DMS79 treated with DMSO at 0.1 percent for 48 hours (cell line): ENCODE data around the gene RPGRIP1.
"Not testable (repeated sequence)": the region's sequence is repeated elsewhere in the genome, so short reads cannot be mapped to it uniquely, and the experiment has no call there.

ENCODE experiments used
- DNase-seq: peaks from one replicate; lab custom pipeline; 2025; lab: John Stamatoyannopoulos, UW

The RPGRIP1 gene

DNA sequence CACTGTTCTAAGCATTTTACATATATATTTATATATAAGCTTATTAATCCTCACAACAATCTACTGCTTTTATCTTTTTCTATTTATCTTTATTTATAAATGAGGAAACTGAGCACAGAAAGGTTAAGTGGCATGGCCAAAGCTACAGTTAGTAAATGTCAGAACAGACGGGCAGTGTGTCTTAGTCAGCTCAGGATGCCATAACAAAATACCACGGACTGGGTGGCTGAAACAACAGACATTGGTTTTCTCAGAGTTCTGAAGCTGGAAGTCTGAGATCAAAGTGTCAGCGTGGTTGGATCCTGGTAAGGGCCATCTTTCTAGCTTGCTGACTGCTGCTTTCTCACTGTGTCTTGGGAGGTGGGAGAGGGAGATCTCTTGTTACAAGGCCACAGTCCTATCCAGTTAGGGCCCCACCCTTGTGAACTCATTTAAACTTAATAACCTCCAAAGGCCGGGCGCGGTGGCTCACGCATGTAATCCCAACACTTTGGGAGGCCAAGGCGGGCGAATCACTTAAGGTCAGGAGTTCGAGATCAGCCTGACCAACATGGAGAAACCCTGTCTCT lies 19.8 kb downstream of the RPGRIP1 start:
- DNase-seq, result no peak

DNA sequence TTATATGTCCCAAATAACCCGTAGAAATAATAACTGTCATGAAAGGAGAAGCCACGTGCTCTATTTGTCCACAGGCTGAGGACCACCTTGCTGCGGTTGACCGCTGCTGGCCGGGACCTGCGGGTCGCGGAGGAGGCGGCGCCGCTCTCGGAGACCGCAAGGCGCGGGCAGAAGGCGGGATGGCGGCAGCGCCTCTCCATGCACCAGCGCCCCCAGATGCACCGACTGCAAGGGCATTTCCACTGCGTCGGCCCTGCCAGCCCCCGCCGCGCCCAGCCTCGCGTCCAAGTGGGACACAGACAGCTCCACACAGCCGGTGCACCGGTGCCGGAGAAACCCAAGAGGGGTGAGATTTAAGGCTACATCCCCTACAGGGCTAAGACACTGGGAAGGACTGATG lies 21.0 kb downstream of the RPGRIP1 start:
- DNase-seq, result peak; percentile 29

DNA sequence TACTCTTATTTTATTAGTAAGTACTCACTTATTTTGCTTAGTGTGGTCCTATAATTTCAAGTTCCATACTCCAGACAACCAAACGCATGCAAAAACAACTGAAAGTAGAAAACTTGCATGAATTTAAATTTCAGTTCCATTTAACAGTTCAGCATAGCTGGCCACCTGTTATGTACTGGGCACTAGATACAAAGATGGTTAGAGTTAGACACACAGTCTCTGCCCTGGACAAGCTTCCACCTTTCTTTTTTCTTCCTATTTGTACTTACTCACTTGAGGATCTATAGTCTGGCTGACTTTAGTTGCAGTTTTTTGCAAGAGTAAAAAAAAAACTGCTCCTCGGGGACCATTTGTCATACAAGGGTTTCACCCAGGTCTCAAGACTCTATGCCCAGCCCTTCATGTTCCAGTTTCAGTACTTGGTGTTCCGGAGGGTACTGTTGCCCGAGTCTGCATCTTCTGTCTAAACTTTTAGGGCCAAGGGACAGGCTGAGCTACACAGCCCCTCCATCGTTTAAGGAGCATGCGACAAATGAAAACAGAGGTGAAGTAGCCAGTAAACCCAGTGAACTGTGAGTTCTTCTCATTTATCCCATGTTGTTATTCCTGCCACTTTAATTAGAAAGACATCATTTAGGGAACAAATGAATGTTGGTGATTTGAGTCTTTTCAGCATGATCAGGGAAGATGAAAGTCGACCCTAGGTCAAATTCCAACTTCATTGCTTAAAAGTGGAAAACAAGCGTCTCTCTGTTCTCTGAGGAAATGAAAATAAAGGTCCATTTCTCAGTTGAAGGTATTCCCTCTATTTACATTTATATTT lies 22.3 kb downstream of the RPGRIP1 start:
- DNase-seq, result no peak

DNA sequence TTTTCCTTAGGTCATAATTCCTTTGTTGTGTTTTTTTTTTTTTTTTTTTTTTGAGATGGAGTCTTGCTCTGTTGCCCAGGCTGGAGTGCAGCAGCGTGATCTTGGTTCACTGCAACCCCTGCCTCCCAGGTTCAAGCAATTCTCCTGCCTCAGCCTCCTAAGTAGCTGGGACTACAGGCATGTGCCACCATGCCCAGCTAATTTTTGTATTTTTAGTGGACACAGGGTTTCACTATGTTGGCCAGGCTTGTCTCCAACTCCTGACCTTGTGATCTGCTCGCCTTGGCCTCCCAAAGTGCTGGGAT lies 22.9 kb downstream of the RPGRIP1 start:
- not testable (repeated sequence) for DNase-seq

DNA sequence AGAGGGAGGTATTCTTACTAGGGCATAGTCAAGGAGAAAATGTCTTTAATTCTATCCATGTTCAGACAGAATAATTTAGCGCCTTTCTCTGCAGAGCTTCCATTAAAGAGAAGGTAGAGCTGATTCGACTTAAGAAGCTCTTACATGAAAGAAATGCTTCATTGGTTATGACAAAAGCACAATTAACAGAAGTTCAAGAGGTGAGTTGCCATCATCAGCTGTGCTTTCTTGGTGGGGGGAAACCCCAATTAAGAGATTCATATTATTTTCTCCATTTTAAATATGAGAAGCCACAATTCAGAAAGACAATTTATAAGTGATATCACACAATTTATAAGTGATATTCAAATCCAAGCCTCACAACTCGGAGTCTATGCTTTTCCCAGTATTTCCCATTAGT lies 27.8 kb downstream of the RPGRIP1 start:
- DNase-seq, result no peak

DNA sequence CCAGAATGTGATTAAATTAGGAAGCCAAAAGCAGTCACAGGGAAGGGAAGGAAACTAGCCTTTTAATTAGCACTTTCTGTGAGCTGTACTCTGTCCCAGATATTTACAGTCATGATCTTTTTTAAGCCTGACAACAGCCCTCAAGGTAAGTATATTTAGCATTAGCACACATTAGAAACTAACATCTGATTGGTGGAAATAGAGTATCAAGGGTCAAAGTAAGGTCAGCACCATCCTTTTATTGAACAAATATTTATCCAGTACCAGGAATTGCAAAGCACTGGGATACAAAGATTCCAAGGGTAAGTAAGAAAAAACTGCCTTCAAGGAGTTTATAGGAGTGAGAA lies 28.2 kb downstream of the RPGRIP1 start:
- DNase-seq, result no peak

DNA sequence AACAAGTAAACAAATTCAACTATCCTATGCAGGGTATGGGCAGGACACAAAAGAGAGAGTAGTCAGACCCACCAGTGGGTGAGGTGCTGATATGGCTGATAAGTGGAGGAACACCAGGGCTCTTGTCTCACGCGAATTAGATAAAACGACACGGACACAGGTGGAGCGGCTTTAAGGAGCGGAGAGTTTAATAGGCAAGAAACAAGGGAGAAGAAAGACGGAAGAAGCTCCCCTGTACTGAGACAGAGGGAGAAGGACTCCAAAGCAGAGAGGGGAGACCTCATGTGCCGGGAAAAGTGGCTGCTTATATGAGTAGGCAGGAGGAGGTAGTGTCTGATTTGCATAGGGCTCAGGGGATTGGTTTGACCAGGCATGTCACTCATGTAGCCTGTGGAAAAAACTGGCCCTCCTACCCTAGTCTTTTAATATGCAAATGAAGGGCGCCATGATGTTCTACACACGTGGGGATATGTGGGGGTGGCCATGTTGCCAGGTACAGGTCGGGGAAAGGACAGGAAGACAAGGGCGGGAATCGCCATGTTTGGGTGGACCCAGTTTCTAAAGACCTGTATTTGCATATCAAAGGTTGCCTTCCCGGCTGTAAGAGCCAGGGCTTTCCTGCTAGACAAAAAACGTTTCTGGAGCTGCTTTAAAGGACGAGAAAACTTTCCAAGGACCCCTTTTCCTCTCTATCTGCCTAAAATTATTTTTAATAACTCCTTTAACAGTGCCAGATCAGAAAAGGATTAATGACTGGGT lies 28.8 kb downstream of the RPGRIP1 start:
- peak; percentile 73 for DNase-seq

DNA sequence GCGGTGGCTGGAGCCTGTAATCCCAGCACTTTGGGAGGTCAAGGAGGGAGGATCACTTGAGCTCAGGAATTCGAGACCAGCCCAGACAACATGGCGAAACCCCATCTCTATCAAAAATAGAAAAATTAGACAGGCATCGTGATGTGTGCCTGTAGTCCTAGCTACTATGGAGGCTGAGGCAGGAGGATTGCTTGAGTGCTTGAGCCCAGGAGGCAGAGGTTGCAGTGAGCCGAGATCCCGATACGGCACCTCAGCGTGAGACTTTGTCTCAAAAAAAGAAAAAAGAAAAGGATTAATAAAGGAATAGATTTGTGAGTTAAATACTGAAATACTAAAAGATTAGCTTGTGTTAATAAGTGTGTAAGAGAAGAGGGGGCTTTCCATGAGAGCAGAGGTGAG lies 29.4 kb downstream of the RPGRIP1 start:
- no peak for DNase-seq

DNA sequence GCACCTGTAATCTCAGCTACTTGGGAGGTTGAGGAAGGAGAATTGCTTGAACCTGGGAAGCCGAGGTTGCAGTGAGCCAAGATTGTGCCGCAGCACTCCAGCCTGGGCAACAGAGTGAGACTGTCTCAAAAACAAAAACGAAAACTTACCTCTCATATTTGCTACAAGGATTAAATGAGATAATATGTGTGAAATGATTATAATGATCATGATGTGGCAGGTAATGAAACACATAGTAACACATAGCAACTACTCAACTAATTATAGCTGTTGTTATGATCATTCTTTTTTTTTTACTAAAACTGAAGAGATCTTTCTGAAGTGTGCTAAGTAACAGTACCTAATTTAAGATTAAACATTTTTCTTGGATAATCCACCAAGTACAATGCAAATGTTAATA lies 30.1 kb downstream of the RPGRIP1 start:
- no peak for DNase-seq

DNA sequence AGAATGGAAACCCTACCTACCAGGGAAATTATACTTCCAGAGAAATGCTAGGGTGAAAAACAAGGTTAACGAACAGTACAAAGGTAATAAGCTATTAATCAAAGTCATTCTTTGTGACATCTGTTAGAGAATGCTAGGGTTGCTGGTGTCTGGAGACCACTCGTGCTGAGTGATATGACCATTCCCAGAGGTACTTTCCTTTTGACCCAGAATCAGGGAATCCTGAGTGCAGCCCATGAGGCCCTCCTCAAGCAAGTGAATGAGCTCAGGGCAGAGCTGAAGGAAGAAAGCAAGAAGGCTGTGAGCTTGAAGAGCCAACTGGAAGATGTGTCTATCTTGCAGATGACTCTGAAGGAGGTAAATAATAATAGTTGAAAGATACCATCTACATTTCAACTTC lies 31.7 kb downstream of the RPGRIP1 start:
- no peak for DNase-seq

DNA sequence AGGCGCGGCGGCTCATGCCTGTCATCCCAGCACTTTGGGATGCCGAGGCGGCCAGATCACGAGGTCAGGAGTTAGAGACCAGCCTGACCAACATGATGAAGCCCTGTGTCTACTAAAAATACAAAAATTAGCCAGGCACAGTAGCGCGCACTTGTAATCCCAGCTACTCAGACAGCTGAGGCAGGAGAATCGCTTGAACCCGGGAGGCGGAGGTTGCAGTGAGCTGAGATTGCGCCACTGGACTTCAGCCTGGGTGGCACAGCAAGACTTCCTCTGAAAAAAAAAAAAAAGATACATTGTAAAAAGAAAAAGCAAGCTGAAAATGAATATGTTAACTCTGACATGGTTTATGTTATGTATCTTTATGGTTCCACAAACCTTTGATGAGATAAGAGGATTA lies 33.6 kb downstream of the RPGRIP1 start:
- DNase-seq, result no peak

DNA sequence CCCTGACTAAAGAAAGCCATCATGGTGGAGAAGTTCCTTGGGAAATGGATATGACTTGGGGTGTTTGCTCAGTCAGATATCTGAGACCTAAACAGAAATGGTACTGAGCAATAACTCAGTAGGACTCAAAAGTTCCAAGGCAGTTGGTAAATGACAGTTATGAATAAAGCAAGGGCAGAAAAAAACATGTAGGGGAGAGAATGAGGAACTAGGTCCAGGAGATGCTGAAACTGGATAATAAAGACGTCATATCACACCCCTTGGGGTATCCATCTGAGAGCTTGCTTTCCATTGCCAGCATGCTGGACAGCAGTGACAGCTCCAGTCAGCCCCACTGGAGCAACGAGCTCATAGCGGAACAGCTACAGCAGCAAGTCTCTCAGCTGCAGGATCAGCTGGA lies 37.5 kb downstream of the RPGRIP1 start:
- DNase-seq, result no peak

DNA sequence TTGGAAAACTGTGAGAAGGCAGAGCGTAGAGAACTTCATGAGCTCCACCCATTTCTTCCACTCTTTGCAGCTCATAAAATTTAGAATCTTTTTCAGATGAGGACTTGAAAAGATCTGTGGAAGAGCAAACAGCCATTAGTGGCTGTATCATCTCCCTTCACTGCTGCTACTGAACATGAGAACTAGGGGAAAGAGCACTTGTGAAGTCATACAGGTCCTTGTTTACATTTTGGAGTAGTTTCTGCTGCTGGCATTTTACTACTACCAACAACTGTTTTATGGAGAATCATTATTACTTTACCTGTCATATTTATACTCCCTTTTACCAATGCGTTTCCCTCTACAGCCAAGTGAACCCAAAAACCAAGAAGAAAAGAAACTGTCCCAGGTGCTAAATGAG lies 41.0 kb downstream of the RPGRIP1 start:
- DNase-seq, result peak; percentile 82

DNA sequence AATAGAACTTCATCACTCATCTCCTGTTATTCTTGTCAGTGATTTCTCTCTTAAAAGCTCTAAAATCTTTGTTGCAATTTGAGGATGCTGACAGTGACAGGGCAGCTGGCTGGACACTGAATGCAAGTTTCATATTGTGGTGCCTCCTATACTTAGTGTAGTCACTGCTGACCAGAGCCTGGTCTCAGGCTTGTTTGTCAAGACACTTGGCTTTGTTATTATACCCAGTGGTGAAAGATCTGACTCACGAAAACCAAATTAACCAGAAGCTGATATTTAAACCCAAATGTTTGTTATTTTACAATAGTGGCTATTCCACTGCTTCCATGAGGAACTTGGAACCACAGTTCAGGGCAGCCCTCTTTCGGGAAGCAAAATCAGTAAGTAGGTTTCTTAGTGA lies 42.8 kb downstream of the RPGRIP1 start:
- DNase-seq, result no peak

DNA sequence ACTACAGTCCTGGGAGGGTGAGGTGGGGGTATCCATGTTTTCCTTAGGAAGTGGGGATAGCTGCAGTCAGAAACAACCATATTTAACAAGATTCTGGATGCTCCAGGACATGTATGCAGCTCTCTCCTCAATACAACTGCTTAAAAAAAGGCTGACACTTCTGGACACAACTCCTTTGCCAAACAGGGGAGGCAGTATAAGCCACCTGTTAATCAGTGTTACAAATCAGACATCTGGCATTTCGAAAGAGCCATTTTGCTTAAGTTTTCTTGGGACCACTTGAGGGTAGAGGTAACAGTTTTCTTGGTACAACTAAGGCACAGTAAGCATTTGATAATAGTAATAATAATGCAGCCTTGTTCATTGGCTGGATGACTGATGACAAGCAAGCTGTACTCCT lies 47.1 kb downstream of the RPGRIP1 start:
- no peak for DNase-seq
